ENCODE measurements around the gene EHD3. TPM values are rescaled to one million over a fixed set of nuclear protein-coding genes. Genes with fewer than 3 reads are reported as not detected.

The EHD3 gene
- total and polyA plus RNA-seq, 2 of the 8 experiments (the other 6 are each of a cell fraction or from before 2014, with no cell fraction given), result 9.3 to 12.0 TPM

DNA sequence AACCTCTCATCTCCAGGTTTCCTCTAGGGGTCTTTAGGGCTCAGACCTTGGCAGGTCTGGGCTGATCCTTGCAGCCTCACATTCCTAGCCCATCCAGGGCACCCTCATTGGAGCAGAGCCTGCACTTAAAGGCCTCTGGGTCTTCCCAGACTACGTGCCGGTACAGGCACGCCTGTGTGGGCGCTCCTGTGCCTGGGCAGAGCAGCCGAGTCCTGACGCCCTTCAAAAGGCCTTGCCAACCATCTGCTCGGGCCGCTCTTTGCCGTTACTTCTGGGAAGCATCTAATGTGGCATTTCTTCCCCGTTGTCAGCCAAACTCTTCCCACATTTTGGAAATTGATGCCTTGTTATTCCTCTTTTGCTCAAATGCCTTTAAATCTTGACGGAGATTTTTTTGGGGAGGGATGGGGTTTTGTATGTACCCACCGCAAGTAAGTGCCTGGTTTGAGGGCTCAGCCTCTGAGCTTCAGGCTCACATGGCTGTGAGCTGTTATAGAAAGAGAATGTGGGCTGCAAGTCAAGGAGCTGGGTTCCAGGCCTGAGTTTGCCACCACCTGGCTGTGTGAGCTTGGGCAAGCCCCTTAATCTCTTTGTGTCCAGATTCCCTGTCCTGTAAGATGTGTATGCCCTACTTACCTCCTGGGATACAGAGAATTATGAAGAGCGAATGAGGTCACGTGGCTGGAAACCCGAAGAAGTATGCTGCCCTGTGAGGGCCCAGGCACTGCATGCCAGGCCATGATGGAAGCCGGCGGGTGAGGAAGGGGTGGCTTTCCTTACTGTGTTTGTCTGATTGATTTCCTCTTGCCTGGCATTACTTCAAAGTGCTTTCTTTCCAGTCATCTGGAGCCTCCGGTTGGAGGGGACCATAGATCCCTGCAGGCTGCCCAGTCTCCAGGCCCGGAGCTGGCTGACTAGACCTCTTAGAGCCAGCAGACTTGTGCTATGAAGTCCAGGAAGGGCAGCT, 20.6 kb downstream of the EHD3 start (continued):
- TF ChIP-seq RFX5 (IDR thresholded peaks at IDR 0.05; ENCODE audit: borderline replicate concordance, low read depth, low read length), result no peak
- no peak for TF ChIP-seq SIN3A (conservative IDR thresholded peaks at IDR 0.05 in 1 of 2, IDR thresholded peaks at IDR 0.05 in 1 of 2; ENCODE audit: low read depth in 1 of 2, low read length in 2 of 2)
- TF ChIP-seq BCL11A (IDR thresholded peaks at IDR 0.05; ENCODE audit: low read depth in 2 of 2, low read length in 2 of 2), result no peak
- TF ChIP-seq ATF3 (IDR thresholded peaks at IDR 0.05; ENCODE audit: insufficient read depth, low read depth, low read length), result no peak
- no peak for TF ChIP-seq RXRA (IDR thresholded peaks at IDR 0.05; ENCODE audit: insufficient read depth, low read depth, low read length)
- TF ChIP-seq SRF (IDR thresholded peaks at IDR 0.05; ENCODE audit: low read depth, low read length), result no peak
- no peak for TF ChIP-seq EP300 (IDR thresholded peaks at IDR 0.05; ENCODE audit: borderline replicate concordance in 1 of 2, low read depth in 2 of 2, low read length in 2 of 2)
- TF ChIP-seq RBBP5 (IDR thresholded peaks at IDR 0.05; ENCODE audit: borderline replicate concordance, low read depth, low read length), result no peak
- TF ChIP-seq SP4 (IDR thresholded peaks at IDR 0.05; ENCODE audit: low read length), result no peak
- TF ChIP-seq KDM1A (IDR thresholded peaks at IDR 0.05; ENCODE audit: borderline replicate concordance, low read length), result no peak

Measured in H1 (cell line).